HepG2 (cell line): Measurements from ENCODE around the gene LRRTM1.

Source experiments
- CBX5 ChIP-seq: sonication (generic); formaldehyde crosslinking; IDR thresholded peaks from 2 replicates; pipeline ENCODE4 v1.4.0; 2020; ENCODE audit warnings: missing genetic modification reagents, borderline replicate concordance
- FOXA3 ChIP-seq: IDR thresholded peaks from 2 replicates; pipeline ENCODE4 v1.6.1; 2016; ENCODE audit warnings: missing genetic modification reagents, missing compliant biosample characterization
- HCFC1 ChIP-seq: fragments of 150-350 bp; IDR thresholded peaks from 2 replicates; pipeline ENCODE4 v1.6.1; 2014; ENCODE audit warnings: low read depth, low read length
- HHEX ChIP-seq: IDR thresholded peaks from 2 replicates; pipeline ENCODE4 v1.6.1; 2016; ENCODE audit warnings: control low read depth
- HNF4A ChIP-seq: sonication (generic); formaldehyde crosslinking; IDR thresholded peaks from 2 replicates; pipeline ENCODE4 v1.4.0; 2020; ENCODE audit warnings: missing genetic modification reagents
- REST ChIP-seq, 2 experiments: IDR thresholded peaks; 2 replicates each; pipeline ENCODE4 v1.6.1; 2011 to 2012; ENCODE audit warnings: low read length in 2 of 2, borderline replicate concordance in 1 of 2, low read depth in 1 of 2, mild to moderate bottlenecking in 1 of 2, moderate library complexity in 1 of 2
- TAF1 ChIP-seq: sonication (generic); formaldehyde crosslinking; IDR thresholded peaks from 2 replicates; pipeline ENCODE4 v1.4.0; 2020; ENCODE audit warnings: missing genetic modification reagents
- U2AF1 ChIP-seq: fragments of 200-400 bp; formaldehyde crosslinking; optimal IDR thresholded peaks from 2 replicates; pipeline ENCODE3; 2017; ENCODE audit warnings: mild to moderate bottlenecking, low read depth, low read length
- ZBTB21 ChIP-seq: sonication (generic); formaldehyde crosslinking; IDR thresholded peaks from 2 replicates; pipeline ENCODE4 v1.4.0; 2020; ENCODE audit warnings: missing genetic modification reagents
- TF ChIP-seq, protein P1 (sequence below): sonication (generic); formaldehyde crosslinking; IDR thresholded peaks from 2 replicates; pipeline ENCODE4 v1.5.0; 2020; ENCODE audit warnings: missing genetic modification reagents

DNA sequence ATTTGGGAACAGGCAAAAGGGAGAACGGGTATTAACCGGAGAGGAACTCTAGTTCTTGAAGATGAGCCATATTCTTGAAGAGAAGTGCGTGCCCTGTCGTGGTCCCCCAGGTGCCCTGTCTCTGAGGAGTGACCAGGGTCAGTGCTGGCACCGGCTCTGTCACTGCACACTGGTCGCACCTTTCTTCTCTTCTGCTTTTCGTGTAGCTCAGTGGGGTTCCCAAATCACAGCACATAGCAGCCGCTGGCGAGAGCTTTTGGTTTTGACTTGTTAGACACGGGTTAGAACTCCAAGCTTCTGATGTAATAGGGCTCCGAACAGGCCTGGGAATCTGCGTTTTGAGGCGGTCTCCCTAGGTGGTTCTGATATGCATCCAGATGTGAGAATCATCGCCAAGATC, 18.4 kb upstream of the LRRTM1 start:
- TF ChIP-seq REST (IDR thresholded peaks at IDR 0.05; ENCODE audit: borderline replicate concordance in 1 of 2, low read depth in 1 of 2, low read length in 2 of 2) (no peak), TAF1 (CRISPR knock-in tag) (no peak), HNF4A (CRISPR knock-in tag) (no peak), CBX5 (CRISPR knock-in tag) (no peak), U2AF1 (no peak), ZBTB21 (no peak), HCFC1 (no peak), HHEX (CRISPR knock-in tag) (no peak), FOXA3 (CRISPR knock-in tag) (no peak)
- TF ChIP-seq, protein P1, sequence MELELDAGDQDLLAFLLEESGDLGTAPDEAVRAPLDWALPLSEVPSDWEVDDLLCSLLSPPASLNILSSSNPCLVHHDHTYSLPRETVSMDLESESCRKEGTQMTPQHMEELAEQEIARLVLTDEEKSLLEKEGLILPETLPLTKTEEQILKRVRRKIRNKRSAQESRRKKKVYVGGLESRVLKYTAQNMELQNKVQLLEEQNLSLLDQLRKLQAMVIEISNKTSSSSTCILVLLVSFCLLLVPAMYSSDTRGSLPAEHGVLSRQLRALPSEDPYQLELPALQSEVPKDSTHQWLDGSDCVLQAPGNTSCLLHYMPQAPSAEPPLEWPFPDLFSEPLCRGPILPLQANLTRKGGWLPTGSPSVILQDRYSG (CRISPR knock-in tag), result no peak
